ENCODE measurements around the gene PCDH9.
A peak's percentile ranks its signal among the peaks of the same experiment; 100 is the strongest.

PCDH9 gene

DNA sequence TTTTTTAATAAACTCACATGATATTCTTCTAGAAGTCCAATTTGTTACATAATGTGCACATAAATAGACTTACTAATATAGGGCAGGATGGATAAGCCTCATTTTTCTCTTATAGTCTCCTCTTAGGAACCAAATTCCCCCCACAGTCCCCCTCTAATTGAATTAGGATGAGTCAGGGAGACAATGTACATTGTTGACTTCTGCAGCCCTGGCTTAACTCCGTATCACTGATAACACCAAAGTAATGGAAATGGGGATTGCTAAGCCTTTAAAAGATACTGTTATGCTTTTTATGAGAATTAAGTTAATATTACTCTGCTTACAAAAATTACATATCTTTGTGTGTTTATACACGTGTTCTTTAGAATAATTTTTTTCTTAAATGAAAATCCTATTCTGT, 5.1 kb upstream of the PCDH9 start:
- H3K9me3 ChIP-seq (ENCODE audit: control insufficient read depth, low read depth, low read length) = no peaks in the 10 kb centered on the region
- H3K4me1 ChIP-seq (ENCODE audit: control insufficient read depth, low read depth, low read length) = no peaks in the 10 kb centered on the region
- H3K36me3 ChIP-seq (ENCODE audit: control insufficient read depth, low read depth, low read length) = no peaks in the 10 kb centered on the region
- no peak overlapping the region for H3K27ac ChIP-seq (ENCODE audit: low read length)
- H3K9ac ChIP-seq (ENCODE audit: low read length) = no peak overlapping the region
- H3K27me3 ChIP-seq (ENCODE audit: control insufficient read depth, insufficient read depth, low read length) = peaks cover 7% of the 10 kb centered on the region
- no peak overlapping the region for H3K4me3 ChIP-seq (ENCODE audit: low read length)

DNA sequence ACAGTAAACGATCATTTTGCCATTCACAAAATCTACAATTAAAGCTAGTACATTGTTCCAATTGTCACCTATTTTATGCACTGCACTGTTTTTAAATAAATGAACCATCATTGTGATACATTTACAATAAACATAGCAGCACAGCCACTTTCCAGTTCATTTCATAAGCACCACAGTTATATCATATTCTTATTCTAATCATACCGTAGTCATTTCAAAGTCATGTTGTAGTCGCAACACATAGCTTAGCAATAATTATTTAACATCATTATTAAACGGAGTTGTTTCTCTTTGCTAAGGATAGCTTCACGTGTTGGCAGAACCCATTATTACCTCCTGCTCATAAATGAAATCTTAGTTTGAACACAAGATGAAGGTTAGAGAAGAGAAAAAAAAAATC, 2.2 kb upstream of the PCDH9 start:
- no peaks in the 10 kb centered on the region for H3K9me3 ChIP-seq (ENCODE audit: control insufficient read depth, low read depth, low read length)
- no peak overlapping the region for H3K27ac ChIP-seq (ENCODE audit: low read length)
- no peak overlapping the region for H3K4me3 ChIP-seq (ENCODE audit: low read length)
- H3K36me3 ChIP-seq (ENCODE audit: control insufficient read depth, low read depth, low read length) = no peaks in the 10 kb centered on the region
- H3K27me3 ChIP-seq (ENCODE audit: control insufficient read depth, insufficient read depth, low read length) = peaks cover 33% of the 10 kb centered on the region
- H3K9ac ChIP-seq (ENCODE audit: low read length) = no peak overlapping the region
- H3K4me1 ChIP-seq (ENCODE audit: control insufficient read depth, low read depth, low read length) = no peaks in the 10 kb centered on the region

DNA sequence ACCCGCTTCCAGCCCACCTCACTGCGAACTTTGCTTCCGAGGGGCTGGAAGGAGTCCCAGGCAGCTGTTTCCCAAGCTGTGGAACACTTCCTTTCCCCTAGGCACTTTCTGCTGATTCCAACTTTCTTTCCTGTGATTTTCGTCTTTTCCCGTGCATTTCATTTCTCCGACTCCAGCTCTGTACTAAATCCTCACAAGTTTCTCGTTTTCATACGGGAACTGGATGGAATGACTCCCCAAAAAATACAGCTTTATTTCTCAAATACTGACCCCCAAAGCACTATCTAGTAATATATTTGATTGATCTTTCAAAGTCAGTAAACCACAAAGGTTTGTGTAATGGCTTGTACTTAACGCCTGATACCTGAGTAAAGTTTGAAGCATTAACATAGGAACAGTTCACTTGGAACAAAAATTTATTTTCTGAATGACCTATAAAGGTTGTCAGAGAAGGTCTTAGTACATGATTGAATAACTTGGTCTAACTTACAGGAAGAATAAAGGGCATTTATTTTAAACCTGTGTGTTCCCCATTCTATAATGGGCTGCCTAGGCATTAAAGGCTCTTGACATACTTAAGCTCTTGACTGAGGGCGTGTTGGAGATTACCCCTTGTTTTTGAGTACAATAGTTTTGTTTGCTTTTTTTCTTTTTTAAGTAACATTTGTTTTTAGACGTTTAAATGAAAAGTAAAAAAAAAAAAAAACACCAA, 1.3 kb upstream of the PCDH9 start:
- no peaks in the 10 kb centered on the region for H3K9me3 ChIP-seq (ENCODE audit: control insufficient read depth, low read depth, low read length)
- H3K36me3 ChIP-seq (ENCODE audit: control insufficient read depth, low read depth, low read length) = no peaks in the 10 kb centered on the region
- peak overlapping the region; percentile 68 for H3K9ac ChIP-seq (ENCODE audit: low read length)
- H3K4me1 ChIP-seq (ENCODE audit: control insufficient read depth, low read depth, low read length) = no peaks in the 10 kb centered on the region
- peak overlapping the region; percentile 87 for H3K4me3 ChIP-seq (ENCODE audit: low read length)
- no peak overlapping the region for H3K27ac ChIP-seq (ENCODE audit: low read length)
- peaks cover 33% of the 10 kb centered on the region for H3K27me3 ChIP-seq (ENCODE audit: control insufficient read depth, insufficient read depth, low read length)

DNA sequence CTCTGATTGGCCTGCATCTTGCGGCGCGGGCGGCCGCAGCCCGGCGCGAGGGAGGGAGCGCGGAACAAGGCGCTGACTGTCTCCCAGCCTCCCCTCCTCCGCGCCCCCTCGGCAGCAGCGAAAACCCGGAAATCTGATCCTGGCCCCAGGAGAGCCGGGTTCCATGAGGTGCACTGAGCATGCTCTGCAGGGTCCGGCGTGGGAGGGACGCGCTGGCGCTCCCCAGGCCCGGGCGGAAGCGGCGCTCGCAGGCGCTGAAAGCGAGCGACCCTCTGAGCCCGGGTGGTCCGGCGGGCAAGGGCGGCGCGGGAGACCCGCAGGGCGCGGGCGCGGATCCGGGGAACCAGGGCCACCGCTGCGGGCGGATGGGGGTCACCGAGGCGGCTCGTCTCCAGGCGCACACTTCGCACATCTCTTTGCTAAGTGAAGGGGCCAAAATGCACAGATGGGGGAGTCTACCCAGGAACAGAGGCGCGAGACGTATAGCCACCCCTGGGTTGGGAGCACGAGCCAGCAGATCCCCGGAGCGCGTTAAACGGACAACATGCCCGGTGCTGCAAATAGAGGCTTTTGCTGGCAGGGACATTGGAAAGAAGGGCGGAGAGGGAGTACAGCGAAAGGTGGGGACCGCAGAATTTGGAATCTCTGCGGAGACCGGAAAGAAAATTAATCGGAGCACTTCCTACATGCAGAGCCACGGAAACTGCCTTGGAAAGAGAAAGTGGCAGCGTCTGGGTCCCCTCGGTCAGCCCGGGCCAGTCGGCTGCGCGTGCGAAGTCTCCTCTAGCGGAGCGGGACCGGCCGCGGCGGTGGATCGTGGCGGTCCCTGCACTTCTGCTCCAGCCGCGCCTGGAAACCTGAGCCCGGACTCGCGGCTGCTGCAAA, 510 bp upstream of the PCDH9 start:
- Histone ChIP-seq H3K9ac (ENCODE audit: low read length) (peak overlapping the region; percentile 68), H3K27me3 (ENCODE audit: control insufficient read depth, insufficient read depth, low read length) (peaks cover 33% of the 10 kb centered on the region), H3K4me3 (ENCODE audit: low read length) (peak overlapping the region; percentile 87), H3K4me1 (ENCODE audit: control insufficient read depth, low read depth, low read length) (no peaks in the 10 kb centered on the region), H3K9me3 (ENCODE audit: control insufficient read depth, low read depth, low read length) (no peaks in the 10 kb centered on the region), H3K27ac (ENCODE audit: low read length) (no peak overlapping the region), H3K36me3 (ENCODE audit: control insufficient read depth, low read depth, low read length) (no peaks in the 10 kb centered on the region)

DNA sequence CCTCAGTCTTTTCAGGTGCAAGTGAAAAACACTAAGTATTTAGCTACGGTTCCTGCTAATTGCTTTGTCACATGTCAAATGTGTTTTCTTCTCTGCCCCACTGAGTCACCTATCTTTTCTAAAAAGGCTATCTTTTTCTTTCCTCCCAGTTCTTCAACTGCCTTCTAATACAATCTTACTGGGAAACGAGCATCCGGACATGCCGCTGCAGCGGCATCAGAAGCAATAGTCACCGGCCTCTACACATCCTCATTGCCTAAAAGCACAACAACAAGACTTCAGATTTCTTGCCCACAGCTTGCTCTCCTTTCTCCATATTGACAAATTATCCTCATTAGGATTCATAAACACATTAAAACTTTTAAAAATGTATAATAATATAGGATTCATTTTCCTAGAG, 1.2 kb downstream of the PCDH9 start:
- Histone ChIP-seq H3K27ac (ENCODE audit: low read length) (no peak overlapping the region), H3K4me3 (ENCODE audit: low read length) (peak overlapping the region; percentile 87), H3K9ac (ENCODE audit: low read length) (no peak overlapping the region), H3K36me3 (ENCODE audit: control insufficient read depth, low read depth, low read length) (no peaks in the 10 kb centered on the region), H3K9me3 (ENCODE audit: control insufficient read depth, low read depth, low read length) (no peaks in the 10 kb centered on the region), H3K27me3 (ENCODE audit: control insufficient read depth, insufficient read depth, low read length) (peaks cover 33% of the 10 kb centered on the region), H3K4me1 (ENCODE audit: control insufficient read depth, low read depth, low read length) (no peaks in the 10 kb centered on the region)

DNA sequence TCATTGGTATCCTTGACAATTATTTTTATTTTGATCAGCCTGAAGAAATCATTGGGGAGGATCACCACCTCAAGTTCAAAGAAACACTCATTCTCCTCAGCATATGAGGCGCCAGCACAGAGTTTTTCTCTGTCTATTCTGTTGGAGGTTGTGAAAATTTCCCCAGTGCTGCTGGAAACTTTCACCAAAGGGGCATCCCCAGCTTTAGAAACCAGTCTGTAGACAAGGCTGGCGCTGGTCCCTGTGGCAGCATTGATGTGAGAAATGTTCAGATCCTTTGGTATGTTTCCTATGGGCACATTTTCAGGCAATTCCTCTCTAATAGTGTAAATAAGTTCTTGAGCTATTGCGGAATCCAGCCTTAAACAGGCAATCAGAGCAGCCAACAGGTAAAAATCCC, 2.1 kb downstream of the PCDH9 start:
- no peak overlapping the region for H3K27ac ChIP-seq (ENCODE audit: low read length)
- H3K27me3 ChIP-seq (ENCODE audit: control insufficient read depth, insufficient read depth, low read length) = peaks cover 33% of the 10 kb centered on the region
- H3K4me3 ChIP-seq (ENCODE audit: low read length) = no peak overlapping the region
- H3K9me3 ChIP-seq (ENCODE audit: control insufficient read depth, low read depth, low read length) = no peaks in the 10 kb centered on the region
- H3K9ac ChIP-seq (ENCODE audit: low read length) = no peak overlapping the region
- no peaks in the 10 kb centered on the region for H3K36me3 ChIP-seq (ENCODE audit: control insufficient read depth, low read depth, low read length)
- H3K4me1 ChIP-seq (ENCODE audit: control insufficient read depth, low read depth, low read length) = no peaks in the 10 kb centered on the region

DNA sequence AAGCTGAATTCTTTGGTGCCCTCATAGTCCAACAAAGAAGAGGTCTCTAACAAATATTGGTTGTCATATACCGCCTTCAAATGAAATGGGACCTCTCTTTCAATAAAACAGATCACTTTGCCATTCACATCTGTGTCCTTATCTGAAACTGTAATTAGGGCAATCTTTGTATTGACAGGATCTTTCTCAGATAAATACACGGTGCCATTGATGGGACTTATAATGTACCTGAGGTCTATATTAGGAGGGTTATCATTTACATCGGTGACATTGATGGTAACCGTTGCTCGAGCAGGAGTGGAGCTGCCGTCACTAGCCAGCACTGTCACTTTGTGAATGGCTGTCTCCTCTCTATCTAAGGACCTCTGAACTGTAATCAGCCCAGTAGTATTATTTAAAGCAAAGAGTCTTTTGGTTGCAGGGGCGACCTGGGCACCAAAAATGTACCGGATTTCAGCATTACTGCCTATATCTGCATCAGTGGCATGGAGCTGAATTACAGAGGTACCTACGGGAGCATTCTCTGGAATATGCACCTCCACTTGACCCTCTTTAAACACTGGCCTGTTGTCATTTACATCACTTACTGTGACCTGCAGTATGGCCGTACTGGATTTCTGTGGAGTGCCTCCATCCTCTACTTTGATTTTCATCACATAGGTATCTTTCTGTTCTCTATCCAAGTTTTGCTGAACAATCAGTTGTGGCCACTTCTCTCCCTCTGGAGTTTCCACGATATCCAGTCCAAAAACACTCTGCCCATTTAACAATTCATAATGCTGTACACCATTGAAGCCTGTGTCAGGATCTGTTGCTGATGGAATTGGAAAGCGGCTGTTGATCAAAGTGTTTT, 2.8 kb downstream of the PCDH9 start:
- Histone ChIP-seq H3K4me1 (ENCODE audit: control insufficient read depth, low read depth, low read length) (no peaks in the 10 kb centered on the region), H3K36me3 (ENCODE audit: control insufficient read depth, low read depth, low read length) (no peaks in the 10 kb centered on the region), H3K27me3 (ENCODE audit: control insufficient read depth, insufficient read depth, low read length) (peaks cover 33% of the 10 kb centered on the region), H3K9ac (ENCODE audit: low read length) (no peak overlapping the region), H3K9me3 (ENCODE audit: control insufficient read depth, low read depth, low read length) (no peaks in the 10 kb centered on the region), H3K27ac (ENCODE audit: low read length) (no peak overlapping the region), H3K4me3 (ENCODE audit: low read length) (no peak overlapping the region)

DNA sequence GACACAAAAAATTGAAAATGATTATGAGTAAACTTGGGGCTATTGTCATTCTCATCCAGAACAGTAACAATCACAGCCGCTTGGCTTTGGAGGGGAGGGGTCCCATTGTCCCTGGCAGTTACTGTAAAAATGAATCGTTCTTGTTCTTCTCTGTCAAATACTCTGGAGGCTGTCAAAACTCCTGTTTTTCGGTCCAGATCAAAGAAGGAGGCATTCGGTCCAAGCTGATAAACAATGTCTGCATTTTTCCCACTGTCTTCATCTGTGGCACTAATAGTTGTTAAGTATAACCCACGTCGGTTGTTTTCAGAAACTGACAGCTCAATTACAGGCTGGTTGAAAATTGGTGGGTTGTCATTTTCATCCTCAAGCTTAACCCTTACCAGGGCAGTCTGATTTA, 3.4 kb downstream of the PCDH9 start:
- Histone ChIP-seq H3K36me3 (ENCODE audit: control insufficient read depth, low read depth, low read length) (no peaks in the 10 kb centered on the region), H3K4me3 (ENCODE audit: low read length) (no peak overlapping the region), H3K4me1 (ENCODE audit: control insufficient read depth, low read depth, low read length) (no peaks in the 10 kb centered on the region), H3K27me3 (ENCODE audit: control insufficient read depth, insufficient read depth, low read length) (peaks cover 31% of the 10 kb centered on the region), H3K27ac (ENCODE audit: low read length) (no peak overlapping the region), H3K9ac (ENCODE audit: low read length) (no peak overlapping the region), H3K9me3 (ENCODE audit: control insufficient read depth, low read depth, low read length) (no peaks in the 10 kb centered on the region)

DNA sequence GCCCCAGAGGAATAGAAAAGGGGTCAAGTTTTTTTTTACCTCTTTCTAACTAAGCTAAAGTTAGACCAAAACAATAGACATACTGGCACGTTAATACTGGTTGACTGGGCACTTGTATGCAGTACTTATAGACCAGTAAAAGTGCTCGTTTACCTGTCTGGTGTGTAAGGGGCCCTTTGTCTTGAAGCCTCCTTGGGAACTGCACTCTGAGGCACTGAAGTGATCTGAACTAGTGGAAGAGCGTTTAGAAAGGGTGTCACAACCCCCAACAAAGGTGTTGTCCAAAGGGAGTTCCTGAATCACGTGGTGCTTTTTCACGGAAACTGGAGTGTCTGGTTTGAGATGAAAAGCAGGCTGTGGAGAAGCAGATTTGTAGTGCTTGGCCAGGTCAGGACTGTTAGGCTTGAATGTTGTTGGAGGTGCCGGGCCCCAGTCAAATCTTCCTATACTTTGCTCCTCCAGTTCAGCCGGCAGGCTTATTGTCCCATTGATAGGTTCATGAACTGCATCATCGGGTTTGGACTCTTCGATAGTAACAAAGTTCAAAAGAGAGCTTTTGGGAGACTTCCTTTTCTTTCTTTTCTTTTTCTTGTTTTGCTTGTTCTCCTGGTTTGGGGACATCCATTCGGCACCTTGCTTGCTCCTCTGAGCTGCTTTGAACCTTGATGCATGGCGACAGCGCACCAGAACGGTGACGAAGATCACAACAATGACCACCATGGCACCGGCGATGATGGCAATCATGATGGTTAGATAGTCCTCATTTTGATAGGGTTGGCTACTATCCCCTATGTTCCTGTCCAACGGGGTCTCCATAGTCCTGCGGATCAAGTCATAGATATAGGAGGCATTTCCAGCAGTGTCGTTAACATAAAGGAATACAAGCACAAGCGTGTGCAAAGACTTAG, 4.6 kb downstream of the PCDH9 start:
- H3K27me3 ChIP-seq (ENCODE audit: control insufficient read depth, insufficient read depth, low read length) = peaks cover 26% of the 10 kb centered on the region
- H3K27ac ChIP-seq (ENCODE audit: low read length) = no peak overlapping the region
- H3K4me1 ChIP-seq (ENCODE audit: control insufficient read depth, low read depth, low read length) = no peaks in the 10 kb centered on the region
- no peak overlapping the region for H3K9ac ChIP-seq (ENCODE audit: low read length)
- H3K4me3 ChIP-seq (ENCODE audit: low read length) = no peak overlapping the region
- H3K36me3 ChIP-seq (ENCODE audit: control insufficient read depth, low read depth, low read length) = no peaks in the 10 kb centered on the region
- H3K9me3 ChIP-seq (ENCODE audit: control insufficient read depth, low read depth, low read length) = no peaks in the 10 kb centered on the region

DNA sequence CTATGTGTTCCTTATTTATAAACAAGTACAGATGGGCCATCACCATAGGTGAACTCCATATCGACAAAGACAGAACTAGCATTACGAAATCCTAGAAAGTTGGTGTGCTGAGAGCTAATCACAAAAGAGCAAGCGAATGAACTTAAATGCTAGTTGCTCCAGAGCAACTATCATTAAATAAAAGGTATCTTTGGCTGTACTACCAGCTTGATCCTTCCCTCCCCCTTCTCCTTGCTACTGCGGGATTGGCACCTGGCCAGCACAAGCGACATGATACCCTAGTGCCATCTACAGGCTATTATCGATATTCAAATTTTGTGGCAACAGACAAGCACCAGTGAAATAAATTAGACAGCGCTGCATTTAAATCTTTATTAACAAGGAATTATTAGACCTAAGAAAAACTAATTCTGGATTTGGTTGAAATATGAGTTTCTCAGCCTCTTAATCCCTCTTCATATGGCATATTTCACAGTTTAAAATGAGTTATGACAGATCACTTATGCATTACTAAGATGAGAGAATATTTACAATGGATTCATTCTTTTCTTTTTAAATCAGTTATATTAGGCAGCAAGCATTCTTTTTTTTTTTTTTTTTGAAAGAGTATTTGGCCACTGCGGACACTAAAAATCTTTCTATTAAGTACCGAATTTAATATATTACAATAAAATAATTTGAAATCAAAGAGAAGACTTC, 5.8 kb downstream of the PCDH9 start:
- Histone ChIP-seq H3K4me3 (ENCODE audit: low read length) (no peak overlapping the region), H3K36me3 (ENCODE audit: control insufficient read depth, low read depth, low read length) (no peaks in the 10 kb centered on the region), H3K4me1 (ENCODE audit: control insufficient read depth, low read depth, low read length) (no peaks in the 10 kb centered on the region), H3K27ac (ENCODE audit: low read length) (no peak overlapping the region), H3K9me3 (ENCODE audit: control insufficient read depth, low read depth, low read length) (no peaks in the 10 kb centered on the region), H3K9ac (ENCODE audit: low read length) (no peak overlapping the region), H3K27me3 (ENCODE audit: control insufficient read depth, insufficient read depth, low read length) (peaks cover 18% of the 10 kb centered on the region)
